Mesenchymal stem cell (in vitro differentiated cells and primary cell): ENCODE data around the gene ABHD4.

Experiments
- DNase-seq: peaks from one replicate; pipeline ENCODE4 v3.0.0-alpha.2; 2013
- H2AFZ ChIP-seq: one replicate; pipeline ENCODE4 v1.6.1; 2013; ENCODE audit warnings: low read depth, mild to moderate bottlenecking, control low read depth, inconsistent platforms, low read length, moderate library complexity
- H2AK5ac ChIP-seq: 2 replicates; pipeline ENCODE4 v1.6.1; 2013; ENCODE audit warnings: low read length, moderate library complexity, mild to moderate bottlenecking, inconsistent platforms; ENCODE audit not compliant: severe bottlenecking
- H2BK120ac ChIP-seq: one replicate; pipeline ENCODE4 v1.6.1; 2013; ENCODE audit warnings: low read depth, mild to moderate bottlenecking, inconsistent platforms, low read length, moderate library complexity
- H2BK12ac ChIP-seq, 2 experiments: one replicate each; pipeline ENCODE4 v1.6.1; 2013; ENCODE audit warnings: inconsistent platforms in 2 of 2, low read length in 2 of 2, mild to moderate bottlenecking in 2 of 2, moderate library complexity in 2 of 2, control low read depth in 1 of 2
- H2BK15ac ChIP-seq: one replicate; pipeline ENCODE4 v1.6.1; 2013; ENCODE audit warnings: mild to moderate bottlenecking, low read depth, inconsistent platforms; ENCODE audit not compliant: poor library complexity, severe bottlenecking
- H2BK5ac ChIP-seq: 2 replicates; pipeline ENCODE4 v1.6.1; 2013; ENCODE audit warnings: low read depth, mild to moderate bottlenecking, low read length, control low read depth, inconsistent platforms; ENCODE audit not compliant: poor library complexity, severe bottlenecking
- H3K14ac ChIP-seq, 2 experiments: one replicate each; pipeline ENCODE4 v1.6.1; 2013; ENCODE audit warnings: inconsistent platforms in 2 of 2, low read length in 2 of 2, control low read depth in 1 of 2, mild to moderate bottlenecking in 1 of 2, moderate library complexity in 1 of 2
- H3K18ac ChIP-seq, 2 experiments: one replicate each; pipeline ENCODE4 v1.6.1; 2013; ENCODE audit warnings: inconsistent platforms in 2 of 2, low read length in 2 of 2, control low read depth in 1 of 2, low read depth in 1 of 2, mild to moderate bottlenecking in 1 of 2
- H3K23ac ChIP-seq, 2 experiments: one replicate each; pipeline ENCODE4 v1.6.1; 2013; ENCODE audit warnings: inconsistent platforms in 2 of 2, low read length in 2 of 2, mild to moderate bottlenecking in 2 of 2, moderate library complexity in 2 of 2, control low read depth in 1 of 2
- H3K27ac ChIP-seq: 2 replicates; pipeline ENCODE4 v1.5.1; 2013; ENCODE audit warnings: mild to moderate bottlenecking, moderate library complexity, low read length, control low read depth, inconsistent platforms; ENCODE audit not compliant: poor library complexity, severe bottlenecking
- H3K27me3 ChIP-seq, 2 experiments: 2 replicates each; pipeline versions ENCODE4 v1.6.1 to v1.7.0; 2013; ENCODE audit warnings: low read length in 2 of 2, mild to moderate bottlenecking in 2 of 2, moderate library complexity in 2 of 2, control low read depth in 1 of 2, inconsistent platforms in 1 of 2; ENCODE audit not compliant: control insufficient read depth in 1 of 2, insufficient read depth in 1 of 2
- H3K36me3 ChIP-seq, 2 experiments: 2 replicates each; pipeline versions ENCODE4 v1.6.1 to v1.7.0; 2013; ENCODE audit warnings: low read length in 2 of 2, control low read depth in 1 of 2, inconsistent platforms in 1 of 2, low read depth in 1 of 2, mild to moderate bottlenecking in 1 of 2; ENCODE audit not compliant: insufficient read depth in 2 of 2, control insufficient read depth in 1 of 2
- H3K4ac ChIP-seq, 2 experiments: one replicate each; pipeline ENCODE4 v1.6.1; 2013; ENCODE audit warnings: inconsistent platforms in 2 of 2, low read length in 2 of 2, mild to moderate bottlenecking in 2 of 2, moderate library complexity in 2 of 2, control low read depth in 1 of 2, low read depth in 1 of 2
- H3K4me1 ChIP-seq: 2 replicates; pipeline ENCODE4 v1.6.1; 2013; ENCODE audit warnings: low read depth, low read length, control low read depth; ENCODE audit not compliant: control insufficient read depth, insufficient read depth
- H3K4me2 ChIP-seq: 2 replicates; pipeline ENCODE4 v1.6.1; 2013; ENCODE audit warnings: low read length, mild to moderate bottlenecking, inconsistent platforms; ENCODE audit not compliant: poor library complexity, severe bottlenecking
- H3K4me3 ChIP-seq, 2 experiments: 2 replicates each; pipeline versions ENCODE4 v1.5.1 to v1.7.0; 2013; ENCODE audit warnings: low read length in 2 of 2, mild to moderate bottlenecking in 2 of 2, control low read depth in 1 of 2, low read depth in 1 of 2; ENCODE audit not compliant: insufficient read depth in 1 of 2
- H3K79me1 ChIP-seq: replicated peaks from 2 replicates; pipeline ENCODE4 v1.6.1; 2013; ENCODE audit warnings: mild to moderate bottlenecking, control low read depth, low read length, inconsistent platforms; ENCODE audit not compliant: poor library complexity, severe bottlenecking
- H3K9ac ChIP-seq: 2 replicates; pipeline ENCODE4 v1.7.0; 2013; ENCODE audit warnings: mild to moderate bottlenecking, low read length, moderate library complexity
- H3K9me3 ChIP-seq: 2 replicates; pipeline ENCODE4 v1.7.0; 2013; ENCODE audit warnings: mild to moderate bottlenecking, low read length; ENCODE audit not compliant: control insufficient read depth
- H4K8ac ChIP-seq: one replicate; pipeline ENCODE4 v1.6.1; 2013; ENCODE audit warnings: inconsistent platforms, mild to moderate bottlenecking, low read length, moderate library complexity
- H4K91ac ChIP-seq: one replicate; pipeline ENCODE4 v1.6.1; 2013; ENCODE audit warnings: mild to moderate bottlenecking, low read length, inconsistent platforms
- WGBS: methylation state at CpG from one replicate; pipeline ENCODE4 v1.1.7; 2013; ENCODE audit warnings: mixed read lengths; 5-methylcytosine and 5-hydroxymethylcytosine counted together

The ABHD4 gene

DNA sequence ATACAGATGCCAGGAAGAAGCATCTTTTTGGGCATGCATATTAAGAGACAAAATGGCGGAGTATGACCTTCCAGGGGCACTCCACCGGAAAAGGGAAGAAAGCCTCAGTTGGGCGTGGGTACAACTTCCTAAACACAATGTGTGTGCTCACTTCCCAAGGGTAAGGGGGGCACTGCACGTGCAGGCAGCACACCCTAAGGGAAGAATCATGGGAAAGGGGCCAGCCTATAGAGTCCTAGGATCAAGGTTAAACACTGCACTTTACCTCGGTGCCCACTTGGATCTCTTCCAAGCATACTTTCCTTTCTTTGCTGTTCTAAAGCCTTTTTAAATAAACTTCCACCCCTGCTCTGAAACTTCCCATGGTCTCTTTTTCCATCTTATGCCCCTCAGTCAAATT is 31.3 kb downstream of the ABHD4 start:
- H3K14ac ChIP-seq: no peak overlapping the region
- no peak overlapping the region for H4K8ac ChIP-seq
- H4K91ac ChIP-seq: no peak overlapping the region
- no peak overlapping the region for H3K4ac ChIP-seq
- no peak overlapping the region for H2BK12ac ChIP-seq
- H3K36me3 ChIP-seq: no peaks in the 10 kb centered on the region
- H3K9ac ChIP-seq: no peak overlapping the region
- no peaks in the 10 kb centered on the region for H3K9me3 ChIP-seq
- no peak overlapping the region for H2AK5ac ChIP-seq
- H3K4me3 ChIP-seq: no peak overlapping the region
- no peak overlapping the region for H3K18ac ChIP-seq
- H3K4me1 ChIP-seq: no peaks in the 10 kb centered on the region
- no peak overlapping the region for H3K27ac ChIP-seq
- H3K27me3 ChIP-seq: peaks cover 0 to 4% of the 10 kb centered on the region in 2 experiments
- DNase-seq: no peak
- WGBS: 84% methylated on average over 5 of the region's 5 CpGs
- no peak overlapping the region for H2BK120ac ChIP-seq
- no peak overlapping the region for H2BK5ac ChIP-seq
- no peak overlapping the region for H3K4me2 ChIP-seq
- H2BK15ac ChIP-seq: no peak overlapping the region
- no peak overlapping the region for H2AFZ ChIP-seq
- no peak overlapping the region for H3K23ac ChIP-seq
- no peaks in the 10 kb centered on the region for H3K79me1 ChIP-seq

DNA sequence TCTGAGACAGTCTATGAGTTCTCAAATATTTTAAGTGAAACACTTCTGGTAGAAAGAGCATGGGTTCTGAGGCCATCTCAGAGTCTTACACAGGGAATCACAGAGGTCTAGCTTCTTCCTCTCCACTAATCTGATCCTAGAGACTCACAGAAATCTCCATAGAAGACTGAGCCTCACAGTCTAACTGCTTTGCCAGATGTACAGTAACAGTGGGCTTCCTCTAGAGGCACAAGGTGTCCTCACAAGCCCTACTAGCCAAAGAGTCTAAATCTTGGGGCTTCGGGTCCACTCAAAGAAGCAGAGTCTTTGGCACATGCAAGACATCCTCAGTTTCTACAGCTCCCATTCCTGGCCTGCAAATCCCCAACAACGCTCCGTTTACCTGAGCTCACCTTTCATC is 32.0 kb downstream of the ABHD4 start:
- Histone ChIP-seq H3K4me3 (no peak overlapping the region), H3K18ac (no peak overlapping the region), H3K4me2 (no peak overlapping the region), H4K91ac (no peak overlapping the region), H2BK15ac (no peak overlapping the region), H2BK5ac (no peak overlapping the region), H4K8ac (no peak overlapping the region), H2AK5ac (no peak overlapping the region), H3K9me3 (no peaks in the 10 kb centered on the region), H3K9ac (no peak overlapping the region), H3K14ac (no peak overlapping the region), H3K27me3 (peaks cover 0 to 4% of the 10 kb centered on the region in 2 experiments), H3K4ac (no peak overlapping the region), H2BK120ac (no peak overlapping the region), H2AFZ (no peak overlapping the region), H3K23ac (no peak overlapping the region), H3K4me1 (no peaks in the 10 kb centered on the region), H3K27ac (no peak overlapping the region), H2BK12ac (no peak overlapping the region), H3K36me3 (no peaks in the 10 kb centered on the region), H3K79me1 (no peaks in the 10 kb centered on the region)
- DNase-seq: no peak
- WGBS: 100% methylated on average over 1 of the region's 3 CpGs

DNA sequence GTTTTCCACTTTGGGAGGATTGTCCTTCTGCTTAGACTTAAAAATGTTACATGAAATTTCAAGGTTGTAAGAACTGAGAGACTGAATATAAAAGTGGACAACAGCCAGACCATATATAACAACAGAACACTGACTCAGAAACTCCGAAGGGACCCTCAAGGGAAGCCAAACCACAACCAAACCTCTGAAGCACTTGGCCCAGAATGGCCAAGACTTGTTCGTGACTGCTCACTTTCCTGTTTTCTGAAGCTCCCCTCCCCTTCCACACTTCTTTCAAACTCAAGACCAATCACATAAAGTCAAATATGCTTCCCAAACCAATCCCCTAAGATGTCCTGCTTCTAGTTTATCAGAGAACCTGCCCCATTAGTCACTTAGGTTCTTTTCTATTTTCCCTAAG is 32.4 kb downstream of the ABHD4 start:
- H3K14ac ChIP-seq: no peak overlapping the region
- H3K4me3 ChIP-seq: no peak overlapping the region
- 82% methylated on average over 2 of the region's 2 CpGs for WGBS
- no peaks in the 10 kb centered on the region for H3K36me3 ChIP-seq
- no peak overlapping the region for H2AK5ac ChIP-seq
- H3K4me1 ChIP-seq: no peaks in the 10 kb centered on the region
- no peak overlapping the region for H3K18ac ChIP-seq
- H3K27ac ChIP-seq: no peak overlapping the region
- no peaks in the 10 kb centered on the region for H3K79me1 ChIP-seq
- H3K4me2 ChIP-seq: no peak overlapping the region
- H2BK5ac ChIP-seq: no peak overlapping the region
- no peak overlapping the region for H2BK12ac ChIP-seq
- H2BK15ac ChIP-seq: no peak overlapping the region
- H3K9me3 ChIP-seq: no peaks in the 10 kb centered on the region
- no peak overlapping the region for H4K8ac ChIP-seq
- no peak overlapping the region for H4K91ac ChIP-seq
- peaks cover 0 to 4% of the 10 kb centered on the region in 2 experiments for H3K27me3 ChIP-seq
- no peak overlapping the region for H3K23ac ChIP-seq
- H3K9ac ChIP-seq: no peak overlapping the region
- H2BK120ac ChIP-seq: no peak overlapping the region
- no peak overlapping the region for H3K4ac ChIP-seq
- DNase-seq: no peak
- H2AFZ ChIP-seq: no peak overlapping the region

DNA sequence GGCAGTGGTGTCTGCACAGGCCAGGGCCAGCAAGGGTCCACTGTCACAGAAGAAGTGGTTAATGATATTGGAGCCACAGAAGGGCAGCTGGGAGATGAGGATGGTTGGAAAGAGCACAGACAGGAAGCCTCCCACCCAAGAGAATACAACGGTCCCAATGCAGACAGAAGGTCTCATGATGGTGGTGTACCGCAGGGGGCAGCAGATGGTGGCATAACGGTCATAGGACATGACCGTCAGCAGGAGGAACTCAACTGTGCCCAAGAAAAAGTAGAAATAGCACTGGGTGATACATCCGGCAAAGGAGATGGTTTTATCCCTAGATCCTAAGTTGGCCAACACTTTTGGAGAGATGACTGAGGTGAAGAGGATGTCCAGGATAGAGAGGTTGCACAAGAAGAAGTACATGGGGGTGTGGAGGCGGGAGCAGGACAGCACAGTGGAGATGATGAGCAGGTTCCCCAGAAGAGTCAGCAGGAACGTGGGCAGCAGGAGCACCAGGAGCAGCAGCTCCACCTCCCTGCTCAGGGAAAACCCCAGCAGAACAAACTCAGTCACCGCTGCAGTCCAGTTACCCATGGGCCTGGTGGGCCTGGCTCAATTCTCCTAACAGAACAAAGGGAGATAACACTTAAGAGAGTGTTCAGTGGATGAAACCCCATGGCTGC is 36.3 kb downstream of the ABHD4 start:
- Histone ChIP-seq H2AFZ (no peak overlapping the region), H2BK120ac (no peak overlapping the region), H2BK5ac (no peak overlapping the region), H2AK5ac (no peak overlapping the region), H4K8ac (no peak overlapping the region), H3K4me2 (no peak overlapping the region), H3K4me3 (no peak overlapping the region), H3K4me1 (no peaks in the 10 kb centered on the region), H3K23ac (no peak overlapping the region), H3K79me1 (no peaks in the 10 kb centered on the region), H4K91ac (no peak overlapping the region), H3K27ac (no peak overlapping the region), H3K14ac (no peak overlapping the region), H3K27me3 (peaks cover 0 to 4% of the 10 kb centered on the region in 2 experiments), H3K18ac (no peak overlapping the region), H3K9ac (no peak overlapping the region), H3K9me3 (no peaks in the 10 kb centered on the region), H3K4ac (no peak overlapping the region), H2BK15ac (no peak overlapping the region), H3K36me3 (no peaks in the 10 kb centered on the region), H2BK12ac (no peak overlapping the region)
- WGBS: 87% methylated on average over 8 of the region's 8 CpGs
- DNase-seq: no peak
